PC-3 (cell line): ENCODE data around the gene CPS1.

ENCODE experiments used
- EZH2 ChIP-seq: fragments of 300-600 bp; sonication (generic); IDR thresholded peaks from one replicate; pipeline ENCODE4 v1.6.1; 2017; ENCODE audit warnings: antibody characterized with exemption, mild to moderate bottlenecking, low read length; ENCODE audit not compliant: unreplicated experiment
- TF ChIP-seq, protein P1 (sequence below): fragments of 300-600 bp; sonication (generic); conservative IDR thresholded peaks from 2 replicates; pipeline ENCODE4 v1.5.1; 2017; ENCODE audit warnings: antibody characterized with exemption, low read depth, mild to moderate bottlenecking, low read length

- TF ChIP-seq, protein P1, sequence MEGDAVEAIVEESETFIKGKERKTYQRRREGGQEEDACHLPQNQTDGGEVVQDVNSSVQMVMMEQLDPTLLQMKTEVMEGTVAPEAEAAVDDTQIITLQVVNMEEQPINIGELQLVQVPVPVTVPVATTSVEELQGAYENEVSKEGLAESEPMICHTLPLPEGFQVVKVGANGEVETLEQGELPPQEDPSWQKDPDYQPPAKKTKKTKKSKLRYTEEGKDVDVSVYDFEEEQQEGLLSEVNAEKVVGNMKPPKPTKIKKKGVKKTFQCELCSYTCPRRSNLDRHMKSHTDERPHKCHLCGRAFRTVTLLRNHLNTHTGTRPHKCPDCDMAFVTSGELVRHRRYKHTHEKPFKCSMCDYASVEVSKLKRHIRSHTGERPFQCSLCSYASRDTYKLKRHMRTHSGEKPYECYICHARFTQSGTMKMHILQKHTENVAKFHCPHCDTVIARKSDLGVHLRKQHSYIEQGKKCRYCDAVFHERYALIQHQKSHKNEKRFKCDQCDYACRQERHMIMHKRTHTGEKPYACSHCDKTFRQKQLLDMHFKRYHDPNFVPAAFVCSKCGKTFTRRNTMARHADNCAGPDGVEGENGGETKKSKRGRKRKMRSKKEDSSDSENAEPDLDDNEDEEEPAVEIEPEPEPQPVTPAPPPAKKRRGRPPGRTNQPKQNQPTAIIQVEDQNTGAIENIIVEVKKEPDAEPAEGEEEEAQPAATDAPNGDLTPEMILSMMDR = no peak
- TF ChIP-seq EZH2 = no peak
Observed at GRCh38 chr2:210671065-210671464, 114.7 kb downstream of the CPS1 start.
